Neural cell (in vitro differentiated cells): ENCODE measurements around the gene WDR38. TPM values are rescaled to one million over a fixed set of nuclear protein-coding genes. Genes with fewer than 3 reads are reported as not detected.

Experiments
- H2AFZ ChIP-seq: fragments of 200-600, 300-800 bp; sonication (generic), shearing (Covaris generic); 2 replicates; pipeline ENCODE4 v1.6.0; 2014; ENCODE audit warnings: low read depth, mild to moderate bottlenecking, antibody characterized with exemption, low read length, moderate library complexity
- H3F3A ChIP-seq: fragments of 200-600 bp; shearing (Covaris generic); 2 replicates; pipeline ENCODE4 v1.6.1; 2016; ENCODE audit warnings: mild to moderate bottlenecking, moderate library complexity, mixed read lengths, antibody characterized with exemption, low read length; ENCODE audit not compliant: insufficient read depth, poor library complexity, severe bottlenecking
- H3K27ac ChIP-seq: fragments of 200-600, 300-800 bp; sonication (generic), shearing (Covaris generic); 2 replicates; pipeline ENCODE4 v1.5.1; 2014; ENCODE audit warnings: mild to moderate bottlenecking, low read length, moderate library complexity
- H3K27me3 ChIP-seq: fragments of 300-800, 200-600 bp; sonication (generic), shearing (Covaris generic); 2 replicates; pipeline ENCODE4 v1.6.0; 2014; ENCODE audit warnings: mild to moderate bottlenecking, low read depth, low read length, moderate library complexity; ENCODE audit not compliant: insufficient read depth
- H3K36me3 ChIP-seq: fragments of 300-800, 200-600 bp; sonication (generic), shearing (Covaris generic); 2 replicates; pipeline ENCODE4 v1.5.1; 2014; ENCODE audit warnings: mild to moderate bottlenecking, antibody characterized with exemption, low read length, moderate library complexity; ENCODE audit not compliant: insufficient read depth
- H3K4me2 ChIP-seq: fragments of 300-800, 200-600 bp; sonication (generic), shearing (Covaris generic); 2 replicates; pipeline ENCODE4 v1.6.0; 2014; ENCODE audit warnings: mild to moderate bottlenecking, low read length
- H3K4me3 ChIP-seq: fragments of 300-800, 200-600 bp; sonication (generic), shearing (Covaris generic); 2 replicates; pipeline ENCODE4 v1.5.1; 2014; ENCODE audit warnings: mild to moderate bottlenecking, low read length, moderate library complexity
- H3K79me2 ChIP-seq: fragments of 200-600 bp; shearing (Covaris generic); replicated peaks from 2 replicates; pipeline ENCODE4 v1.6.0; 2014; ENCODE audit warnings: mild to moderate bottlenecking, low read length, moderate library complexity; ENCODE audit not compliant: insufficient read depth
- H3K9ac ChIP-seq: fragments of 300-800, 200-600 bp; sonication (generic), shearing (Covaris generic); 2 replicates; pipeline ENCODE4 v1.6.1; 2016; ENCODE audit warnings: mild to moderate bottlenecking, low read length, mixed read lengths
- H3K9me2 ChIP-seq: fragments of 200-600 bp; shearing (Covaris generic); 2 replicates; pipeline ENCODE4 v1.6.1; 2016; ENCODE audit warnings: mild to moderate bottlenecking, low read length, mixed read lengths; ENCODE audit not compliant: insufficient read depth
- H3K9me3 ChIP-seq: fragments of 200-600, 300-800 bp; sonication (generic), shearing (Covaris generic); 2 replicates; pipeline ENCODE4 v1.6.1; 2016; ENCODE audit warnings: mild to moderate bottlenecking, mixed run types, low read length, moderate library complexity, mixed read lengths
- H4K20me1 ChIP-seq: fragments of 200-600 bp; shearing (Covaris generic); 2 replicates; pipeline ENCODE4 v1.6.1; 2016; ENCODE audit warnings: mild to moderate bottlenecking, mixed run types; ENCODE audit not compliant: insufficient read depth
- EP300 ChIP-seq: fragments of 450-650 bp; conservative IDR thresholded peaks from 2 replicates; pipeline ENCODE4 v1.6.1; 2014; ENCODE audit warnings: antibody characterized with exemption, mild to moderate bottlenecking, moderate library complexity; ENCODE audit not compliant: poor library complexity, severe bottlenecking
- EZH2 ChIP-seq: fragments of 200-600, 300-800 bp; shearing (Covaris generic), sonication (generic); IDR thresholded peaks from 2 replicates; pipeline ENCODE4 v1.6.1; 2014; ENCODE audit warnings: antibody characterized with exemption, low read length, borderline replicate concordance, mild to moderate bottlenecking; ENCODE audit not compliant: insufficient read depth, poor library complexity, severe bottlenecking
- MXI1 ChIP-seq: fragments of 450-650 bp; conservative IDR thresholded peaks from 2 replicates; pipeline ENCODE4 v1.6.1; 2014; ENCODE audit warnings: antibody characterized with exemption, mild to moderate bottlenecking; ENCODE audit not compliant: poor library complexity, severe bottlenecking
- POLR2AphosphoS5 ChIP-seq: IDR thresholded peaks from 2 replicates; pipeline ENCODE4 v1.6.1; 2012
- RAD21 ChIP-seq: fragments of 450-650 bp; conservative IDR thresholded peaks from 2 replicates; pipeline ENCODE4 v1.6.1; 2014; ENCODE audit warnings: antibody characterized with exemption, mild to moderate bottlenecking, moderate library complexity
- REST ChIP-seq: IDR thresholded peaks from 2 replicates; pipeline ENCODE4 v1.6.1; 2012; ENCODE audit warnings: borderline replicate concordance
- SMC3 ChIP-seq: fragments of 450-650 bp; conservative IDR thresholded peaks from 2 replicates; pipeline ENCODE4 v1.6.1; 2014; ENCODE audit warnings: antibody characterized with exemption, mild to moderate bottlenecking, moderate library complexity; ENCODE audit not compliant: poor library complexity
- TAF1 ChIP-seq: IDR thresholded peaks from 2 replicates; pipeline ENCODE4 v1.6.1; 2012; ENCODE audit warnings: low read depth
- polyA plus RNA-seq: library from polyadenylated mRNA; depleted of rRNA; stranded (reverse); fragments of >200 nt; gene quantifications from 2 replicates; pipeline ENCODE4 v1.2.3, GENCODE V29; 2014
- TF ChIP-seq, protein P1 (sequence below): fragments of 450-650 bp; IDR thresholded peaks from 2 replicates; pipeline ENCODE4 v1.5.1; 2014; ENCODE audit warnings: antibody characterized with exemption, mild to moderate bottlenecking, moderate library complexity; ENCODE audit not compliant: poor library complexity, severe bottlenecking

The WDR38 gene
- polyA plus RNA-seq, 1 donor from 2014 or later: not detected

DNA sequence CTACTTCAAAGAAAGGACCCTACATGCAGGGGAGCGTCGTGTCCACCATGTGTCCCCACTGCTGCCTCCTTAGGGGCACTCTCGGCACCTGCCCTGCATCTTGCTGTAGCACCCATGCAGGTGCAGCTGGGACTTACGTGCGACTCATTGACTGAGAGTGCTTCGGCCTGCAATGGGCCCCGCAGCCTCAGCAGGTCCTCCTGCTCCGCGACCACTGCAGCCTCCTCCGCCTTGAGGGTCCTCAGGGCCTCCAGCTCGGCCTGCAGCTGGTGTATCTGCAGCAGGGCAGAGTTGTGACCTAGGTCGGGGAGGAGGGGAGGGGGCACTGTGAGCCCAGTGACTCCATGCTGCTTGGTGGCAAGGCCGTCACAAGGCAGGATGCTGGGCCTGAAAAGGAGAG is 35.7 kb downstream of the WDR38 start:
- no peak overlapping the region for H2AFZ ChIP-seq
- H3K9me2 ChIP-seq: no peaks in the 10 kb centered on the region
- peaks cover 11% of the 10 kb centered on the region for H3K36me3 ChIP-seq
- no peaks in the 10 kb centered on the region for H3K27me3 ChIP-seq
- no peaks in the 10 kb centered on the region for H3F3A ChIP-seq
- no peak overlapping the region for H3K9ac ChIP-seq
- no peaks in the 10 kb centered on the region for H4K20me1 ChIP-seq
- no peaks in the 10 kb centered on the region for H3K9me3 ChIP-seq
- no peaks in the 10 kb centered on the region for H3K79me2 ChIP-seq
- no peak overlapping the region for H3K27ac ChIP-seq
- TF ChIP-seq SMC3 (no peak), RAD21 (no peak), POLR2AphosphoS5 (no peak), TAF1 (no peak), EZH2 (no peak), EP300 (no peak)
- TF ChIP-seq, protein P1, sequence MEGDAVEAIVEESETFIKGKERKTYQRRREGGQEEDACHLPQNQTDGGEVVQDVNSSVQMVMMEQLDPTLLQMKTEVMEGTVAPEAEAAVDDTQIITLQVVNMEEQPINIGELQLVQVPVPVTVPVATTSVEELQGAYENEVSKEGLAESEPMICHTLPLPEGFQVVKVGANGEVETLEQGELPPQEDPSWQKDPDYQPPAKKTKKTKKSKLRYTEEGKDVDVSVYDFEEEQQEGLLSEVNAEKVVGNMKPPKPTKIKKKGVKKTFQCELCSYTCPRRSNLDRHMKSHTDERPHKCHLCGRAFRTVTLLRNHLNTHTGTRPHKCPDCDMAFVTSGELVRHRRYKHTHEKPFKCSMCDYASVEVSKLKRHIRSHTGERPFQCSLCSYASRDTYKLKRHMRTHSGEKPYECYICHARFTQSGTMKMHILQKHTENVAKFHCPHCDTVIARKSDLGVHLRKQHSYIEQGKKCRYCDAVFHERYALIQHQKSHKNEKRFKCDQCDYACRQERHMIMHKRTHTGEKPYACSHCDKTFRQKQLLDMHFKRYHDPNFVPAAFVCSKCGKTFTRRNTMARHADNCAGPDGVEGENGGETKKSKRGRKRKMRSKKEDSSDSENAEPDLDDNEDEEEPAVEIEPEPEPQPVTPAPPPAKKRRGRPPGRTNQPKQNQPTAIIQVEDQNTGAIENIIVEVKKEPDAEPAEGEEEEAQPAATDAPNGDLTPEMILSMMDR: no peak
- no peak overlapping the region for H3K4me3 ChIP-seq
- no peak overlapping the region for H3K4me2 ChIP-seq

- TF ChIP-seq EZH2 (no peak), MXI1 (no peak), POLR2AphosphoS5 (no peak), REST (no peak), TAF1 (no peak), SMC3 (no peak), EP300 (no peak), RAD21 (no peak)
- TF ChIP-seq, protein P1: no peak
- no peak overlapping the region for H3K27ac ChIP-seq
- no peak overlapping the region for H3K9ac ChIP-seq
- no peaks in the 10 kb centered on the region for H4K20me1 ChIP-seq
- H3K4me3 ChIP-seq: no peak overlapping the region
- H3K4me2 ChIP-seq: no peak overlapping the region
- no peak overlapping the region for H2AFZ ChIP-seq
- peaks cover 11% of the 10 kb centered on the region for H3K36me3 ChIP-seq
- no peaks in the 10 kb centered on the region for H3K79me2 ChIP-seq
- no peaks in the 10 kb centered on the region for H3F3A ChIP-seq
- H3K9me3 ChIP-seq: no peaks in the 10 kb centered on the region
- no peaks in the 10 kb centered on the region for H3K9me2 ChIP-seq
- H3K27me3 ChIP-seq: no peaks in the 10 kb centered on the region
These were observed 36.9 kb downstream of the WDR38 start for GRCh38 chr9:124890179-124890578.
